H1 (cell line): Measurements from ENCODE around the gene STAT4. TPM values are rescaled to one million over a fixed set of nuclear protein-coding genes. Genes with fewer than 3 reads are reported as not detected.

ENCODE experiments used
- CTCF ChIA-PET: fragments of 300-600 bp; sonication (Branson Sonifier 250); formaldehyde crosslinking; loops from one replicate; lab custom pipeline; 2021; ENCODE audit not compliant: partially characterized antibody; lab: Charles Lee
- POLR2A ChIA-PET: fragments of 300-600 bp; sonication (Branson Sonifier 250); formaldehyde crosslinking; loops from one replicate; lab custom pipeline; 2021; ENCODE audit warnings: inconsistent platforms; ENCODE audit not compliant: partially characterized antibody; lab: Charles Lee
- DNase-seq, 2 experiments: peaks; one replicate each; pipeline versions ENCODE4 v3.0.0 to v3.0.0-alpha.2; 2010 to 2022; ENCODE audit warnings: low spot score in 2 of 2, low read depth in 1 of 2, mixed read lengths in 1 of 2
- FAIRE-seq: peaks from 2 replicates; lab custom pipeline; 2011; peaks lifted over from hg19 to GRCh38; lab: Jason Lieb, UNC
- H2AFZ ChIP-seq: 2 replicates; pipeline ENCODE4 v1.8.1; 2012; ENCODE audit warnings: low read length, inconsistent platforms
- H2AK5ac ChIP-seq: 2 replicates; pipeline ENCODE4 v1.6.1; 2013; ENCODE audit warnings: low read depth, low read length
- H2BK120ac ChIP-seq: replicated peaks from 2 replicates; pipeline ENCODE3; 2013; ENCODE audit warnings: low read depth, low read length, inconsistent platforms
- H2BK12ac ChIP-seq: 2 replicates; pipeline ENCODE4 v1.6.1; 2013; ENCODE audit warnings: low read depth, low read length
- H2BK15ac ChIP-seq: 2 replicates; pipeline ENCODE4 v1.6.1; 2013; ENCODE audit warnings: low read length
- H2BK20ac ChIP-seq: 2 replicates; pipeline ENCODE4 v1.6.1; 2013; ENCODE audit warnings: low read length
- H2BK5ac ChIP-seq: 2 replicates; pipeline ENCODE4 v1.6.1; 2013; ENCODE audit warnings: low read depth, low read length
- H3K14ac ChIP-seq: 2 replicates; pipeline ENCODE4 v1.6.1; 2013; ENCODE audit warnings: inconsistent platforms; ENCODE audit not compliant: insufficient read length
- H3K18ac ChIP-seq: 2 replicates; pipeline ENCODE4 v1.6.1; 2013; ENCODE audit warnings: low read length; ENCODE audit errors: extremely low read depth
- H3K23ac ChIP-seq: 2 replicates; pipeline ENCODE4 v1.6.1; 2013; ENCODE audit warnings: inconsistent platforms; ENCODE audit not compliant: insufficient read length
- H3K23me2 ChIP-seq: 2 replicates; pipeline ENCODE4 v1.6.1; 2013; ENCODE audit warnings: low read depth, low read length
- H3K27ac ChIP-seq: 2 replicates; pipeline ENCODE4 v1.6.1; 2011; ENCODE audit warnings: low read depth, low read length, inconsistent platforms
- H3K27me3 ChIP-seq, 4 experiments: replicated peaks in 1 of 4; 1 replicate in 1 of 4; 2 replicates in 3 of 4; pipeline versions ENCODE4 v1.6.1 to v1.8.1; 2011 to 2013; ENCODE audit warnings: low read length in 3 of 4, mild to moderate bottlenecking in 3 of 4, inconsistent platforms in 2 of 4, mixed read lengths in 2 of 4, moderate library complexity in 1 of 4; ENCODE audit not compliant: control insufficient read depth in 3 of 4, insufficient read depth in 3 of 4; ENCODE audit errors: extremely low read depth in 1 of 4
- H3K36me3 ChIP-seq, 4 experiments: 2 replicates each; pipeline versions ENCODE4 v1.6.1 to v1.8.1; 2011 to 2013; ENCODE audit warnings: mild to moderate bottlenecking in 4 of 4, low read length in 3 of 4, moderate library complexity in 2 of 4, control low read depth in 1 of 4, inconsistent platforms in 1 of 4; ENCODE audit not compliant: insufficient read depth in 4 of 4, control insufficient read depth in 2 of 4
- H3K4ac ChIP-seq: replicated peaks from 2 replicates; pipeline ENCODE3; 2013; ENCODE audit warnings: low read length, low read depth, mixed read lengths, inconsistent platforms; ENCODE audit not compliant: insufficient read length
- H3K4me1 ChIP-seq, 4 experiments: replicated peaks in 1 of 4; 1 replicate in 1 of 4; 2 replicates in 3 of 4; pipeline versions ENCODE4 v1.6.1 to v1.8.1; 2011 to 2013; ENCODE audit warnings: low read length in 3 of 4, inconsistent platforms in 2 of 4, mixed read lengths in 1 of 4; ENCODE audit not compliant: insufficient read depth in 4 of 4, control insufficient read depth in 3 of 4
- H3K4me2 ChIP-seq, 2 experiments: 2 replicates each; pipeline versions ENCODE4 v1.6.1 to v1.8.1; 2011 to 2013; ENCODE audit warnings: low read depth in 2 of 2, low read length in 2 of 2, control low read depth in 1 of 2, inconsistent platforms in 1 of 2, mild to moderate bottlenecking in 1 of 2; ENCODE audit not compliant: insufficient read depth in 1 of 2
- H3K4me3 ChIP-seq, 4 experiments: fragments of 200-600, 300-600 bp in 1 of 4; sonication (generic), shearing (Covaris generic), sonication (Bioruptor Twin) in 1 of 4; 2 replicates each; pipeline versions ENCODE4 v1.5.1 to v1.8.1; 2011 to 2016; ENCODE audit warnings: low read length in 4 of 4, low read depth in 3 of 4, control low read depth in 2 of 4, inconsistent platforms in 2 of 4, mild to moderate bottlenecking in 2 of 4, mixed read lengths in 1 of 4, moderate library complexity in 1 of 4; ENCODE audit not compliant: insufficient read depth in 2 of 4; ENCODE audit errors: extremely low read depth in 1 of 4
- H3K56ac ChIP-seq: replicated peaks from 2 replicates; pipeline ENCODE3; 2013; ENCODE audit warnings: low read depth, mild to moderate bottlenecking, mixed read lengths, low read length, inconsistent platforms; ENCODE audit not compliant: insufficient read length
- H3K79me1 ChIP-seq: 2 replicates; pipeline ENCODE4 v1.6.1; 2013; ENCODE audit warnings: low read depth, low read length, control low read depth
- H3K79me2 ChIP-seq, 2 experiments: 2 replicates each; pipeline versions ENCODE4 v1.6.1 to v1.8.1; 2012 to 2013; ENCODE audit warnings: low read length in 2 of 2, mild to moderate bottlenecking in 2 of 2, inconsistent platforms in 1 of 2; ENCODE audit not compliant: insufficient read depth in 2 of 2, control insufficient read depth in 1 of 2
- H3K9ac ChIP-seq, 4 experiments: replicated peaks in 1 of 4; 1 replicate in 1 of 4; 2 replicates in 3 of 4; pipeline versions ENCODE4 v1.6.1 to v1.8.1; 2011 to 2013; ENCODE audit warnings: low read depth in 3 of 4, low read length in 3 of 4, control low read depth in 2 of 4, mild to moderate bottlenecking in 2 of 4, moderate library complexity in 2 of 4, inconsistent platforms in 1 of 4; ENCODE audit errors: extremely low read depth in 1 of 4
- H3K9me3 ChIP-seq, 2 experiments: 2 replicates each; pipeline versions ENCODE4 v1.6.1 to v1.8.1; 2012 to 2013; ENCODE audit warnings: mild to moderate bottlenecking in 2 of 2, moderate library complexity in 2 of 2, control low read depth in 1 of 2, inconsistent platforms in 1 of 2, low read depth in 1 of 2, low read length in 1 of 2, mixed read lengths in 1 of 2; ENCODE audit not compliant: insufficient read depth in 2 of 2
- H4K20me1 ChIP-seq, 2 experiments: replicated peaks in 1 of 2; 2 replicates each; pipeline versions ENCODE3 to v1.8.1; 2011 to 2013; ENCODE audit warnings: inconsistent platforms in 2 of 2, low read length in 2 of 2, mild to moderate bottlenecking in 1 of 2; ENCODE audit not compliant: insufficient read depth in 2 of 2, control insufficient read depth in 1 of 2
- H4K5ac ChIP-seq: 2 replicates; pipeline ENCODE4 v1.6.1; 2013; ENCODE audit warnings: low read length, low read depth, mixed read lengths, inconsistent platforms; ENCODE audit not compliant: insufficient read length
- H4K8ac ChIP-seq: 2 replicates; pipeline ENCODE4 v1.8.0; 2013; ENCODE audit warnings: mild to moderate bottlenecking, moderate library complexity, low read length, inconsistent platforms; ENCODE audit not compliant: insufficient read depth; ENCODE audit errors: extremely low read depth
- H4K91ac ChIP-seq: replicated peaks from 2 replicates; pipeline ENCODE3; 2013; ENCODE audit warnings: low read length, mixed read lengths, inconsistent platforms; ENCODE audit not compliant: insufficient read length
- NRF1 ChIP-seq: IDR thresholded peaks from 2 replicates; pipeline ENCODE4 v1.6.1; 2011; ENCODE audit warnings: mild to moderate bottlenecking, low read depth, low read length, improper control_type of control experiment
- WGBS, 2 experiments: shearing (Covaris generic) in 1 of 2; methylation state at CpG; one replicate each; pipeline versions ENCODE4 v1.1.6 to v1.1.7; 2013 to 2015; ENCODE audit warnings: low lambda C conversion rate in 2 of 2, mixed read lengths in 2 of 2, inconsistent platforms in 1 of 2, low coverage in 1 of 2, missing lambda C conversion rate in 1 of 2; ENCODE audit not compliant: insufficient replicate concordance in 2 of 2, insufficient coverage in 1 of 2, insufficient read length in 1 of 2; ENCODE audit errors: extremely low coverage in 1 of 2, missing lambda C conversion rate in 1 of 2; 5-methylcytosine and 5-hydroxymethylcytosine counted together
- polyA plus RNA-seq, 7 experiments: library from polyadenylated mRNA; depleted of rRNA in 3 of 7; stranded (reverse) in 5 of 7; unstranded in 2 of 7; fragments of >200 nt in 5 of 7; fragments of 200-250 nt in 2 of 7; gene quantifications; 1 replicate in 5 of 7; 2 replicates in 1 of 7; 4 replicates in 1 of 7; pipeline versions ENCODE4 v1.2.1 to v1.2.3, GENCODE V29; 2011 to 2013; ENCODE audit warnings: missing spikeins in 2 of 7, mixed read lengths in 2 of 7
- total RNA-seq: library from RNA; stranded (reverse); fragmentation: NEBNext Ultra II Directional; extraction: Animal tissue kit (Norgen Biotek cat#: 25700); gene quantifications from 2 replicates; pipeline ENCODE4 v1.2.1, GENCODE V29; 2021

The STAT4 gene
- total and polyA plus RNA-seq, 2 of the 8 experiments (the other 6 are each of a cell fraction or from before 2014, with no cell fraction given) = 0.36 to 0.63 TPM

DNA sequence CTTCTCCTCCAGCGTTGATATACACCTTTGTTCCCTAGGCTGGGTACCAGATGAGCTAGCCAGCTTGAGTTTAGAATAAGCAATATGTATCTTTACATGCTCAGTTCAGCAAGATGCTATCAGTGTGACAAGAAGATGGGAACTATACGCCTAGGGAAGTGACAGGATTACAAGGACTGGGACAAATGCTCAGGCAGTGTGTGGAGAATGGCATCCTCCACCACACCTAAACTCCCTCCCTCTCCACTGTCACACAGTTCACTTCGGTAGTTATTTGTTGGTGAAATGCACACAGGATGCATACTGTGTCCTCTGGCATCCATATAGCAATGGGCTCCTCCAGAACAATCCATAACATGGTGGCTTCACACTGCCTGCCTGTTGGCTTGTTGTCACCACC, 144.5 kb downstream of the STAT4 start:
- no peak overlapping the region for H3K18ac ChIP-seq
- no peak overlapping the region for H2AK5ac ChIP-seq
- 96% methylated on average over 3 of the region's 3 CpGs; no CpG with 5 or more reads in 1 of the 2 experiments for WGBS, 2 experiments
- no peaks in the 10 kb centered on the region for H4K20me1 ChIP-seq
- H3K9me3 ChIP-seq = no peaks in the 10 kb centered on the region
- no peak overlapping the region for H2BK120ac ChIP-seq
- 0 out of 4 replicates have a peak, but pooled peaks cover 0 to 2% of the 10 kb centered on the region in 2 experiments for H3K79me2 ChIP-seq
- no peaks in the 10 kb centered on the region for H3K27me3 ChIP-seq
- no peak overlapping the region for H4K8ac ChIP-seq
- no peak overlapping the region for H2BK20ac ChIP-seq
- TF ChIP-seq NRF1 = no peak
- H4K5ac ChIP-seq = no peak overlapping the region
- H2BK5ac ChIP-seq = no peak overlapping the region
- DNase-seq (no peak), FAIRE-seq (no peak)
- H3K23me2 ChIP-seq = no peaks in the 10 kb centered on the region
- no peak overlapping the region for H2BK12ac ChIP-seq
- H3K4me2 ChIP-seq = no peak overlapping the region
- H3K23ac ChIP-seq = no peak overlapping the region
- POLR2A ChIA-PET = no interaction called here
- no peak overlapping the region for H3K56ac ChIP-seq
- H3K14ac ChIP-seq = no peak overlapping the region
- H4K91ac ChIP-seq = no peak overlapping the region
- H3K9ac ChIP-seq = no peak overlapping the region
- peaks cover 22 to 77% (median 54%) of the 10 kb centered on the region in 4 experiments for H3K36me3 ChIP-seq
- H3K27ac ChIP-seq = no peak overlapping the region
- no peak overlapping the region for H2BK15ac ChIP-seq
- no peak overlapping the region for H3K4ac ChIP-seq
- no peaks in the 10 kb centered on the region; the same call in 1 of the 2 replicates for H3K79me1 ChIP-seq
- H3K4me3 ChIP-seq = no peak overlapping the region
- H2AFZ ChIP-seq = no peak overlapping the region
- CTCF ChIA-PET = interaction anchor here (2.0 kb wide), 1 partner anchor 10 kb away, joined by 6 read pairs; no protein-coding TSS in a partner anchor
- no peaks in the 10 kb centered on the region for H3K4me1 ChIP-seq
